ENCODE results near the gene CAMSAP3.

The CAMSAP3 gene

DNA sequence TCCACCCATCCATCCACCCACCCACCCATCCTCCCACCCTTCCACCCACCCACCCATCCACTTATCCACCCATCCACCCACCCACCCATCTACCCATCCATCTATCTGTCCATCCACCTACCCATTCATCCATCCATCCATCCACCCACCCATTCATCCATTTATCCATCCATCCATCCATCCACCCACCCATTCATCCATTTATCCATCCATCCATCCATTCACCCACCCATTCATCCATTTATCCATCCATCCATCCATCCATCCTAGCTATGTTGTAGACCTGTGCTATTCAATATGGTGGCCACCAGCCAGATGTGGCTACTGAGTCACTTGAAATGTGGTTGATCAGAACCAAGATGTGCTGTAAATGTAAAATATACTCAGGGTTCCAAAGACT is 5.1 kb downstream of the CAMSAP3 start:
- no peak overlapping the region for H3K4me2 ChIP-seq (ENCODE audit: low read length)
- H3K36me3 ChIP-seq (ENCODE audit: insufficient read depth, low read length) = no peaks in the 10 kb centered on the region
- H3F3A ChIP-seq (ENCODE audit: insufficient read depth, low read length) = no peaks in the 10 kb centered on the region
- no peak for TF ChIP-seq EZH2 (IDR thresholded peaks at IDR 0.05; ENCODE audit: borderline replicate concordance, low read length)
- TF ChIP-seq, protein P1, sequence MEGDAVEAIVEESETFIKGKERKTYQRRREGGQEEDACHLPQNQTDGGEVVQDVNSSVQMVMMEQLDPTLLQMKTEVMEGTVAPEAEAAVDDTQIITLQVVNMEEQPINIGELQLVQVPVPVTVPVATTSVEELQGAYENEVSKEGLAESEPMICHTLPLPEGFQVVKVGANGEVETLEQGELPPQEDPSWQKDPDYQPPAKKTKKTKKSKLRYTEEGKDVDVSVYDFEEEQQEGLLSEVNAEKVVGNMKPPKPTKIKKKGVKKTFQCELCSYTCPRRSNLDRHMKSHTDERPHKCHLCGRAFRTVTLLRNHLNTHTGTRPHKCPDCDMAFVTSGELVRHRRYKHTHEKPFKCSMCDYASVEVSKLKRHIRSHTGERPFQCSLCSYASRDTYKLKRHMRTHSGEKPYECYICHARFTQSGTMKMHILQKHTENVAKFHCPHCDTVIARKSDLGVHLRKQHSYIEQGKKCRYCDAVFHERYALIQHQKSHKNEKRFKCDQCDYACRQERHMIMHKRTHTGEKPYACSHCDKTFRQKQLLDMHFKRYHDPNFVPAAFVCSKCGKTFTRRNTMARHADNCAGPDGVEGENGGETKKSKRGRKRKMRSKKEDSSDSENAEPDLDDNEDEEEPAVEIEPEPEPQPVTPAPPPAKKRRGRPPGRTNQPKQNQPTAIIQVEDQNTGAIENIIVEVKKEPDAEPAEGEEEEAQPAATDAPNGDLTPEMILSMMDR (IDR thresholded peaks at IDR 0.05; ENCODE audit: low read length) = no peak
- 0 out of 2 replicates have a peak, but pooled peaks cover 8% of the 10 kb centered on the region for H3K27me3 ChIP-seq (ENCODE audit: insufficient read depth, low read length)
- no peaks in the 10 kb centered on the region for H3K9me3 ChIP-seq (ENCODE audit: low read length)
- H3K79me2 ChIP-seq (ENCODE audit: insufficient read depth, low read length) = no peaks in the 10 kb centered on the region
- no peak overlapping the region for H3K27ac ChIP-seq (ENCODE audit: low read depth, low read length, poor library complexity, severe bottlenecking)
- H3K9me2 ChIP-seq (ENCODE audit: low read depth, low read length) = no peaks in the 10 kb centered on the region
- no peak overlapping the region for H3K9ac ChIP-seq (ENCODE audit: low read length)
- H3K4me1 ChIP-seq (ENCODE audit: insufficient read depth, low read length, severe bottlenecking) = peaks cover 8% of the 10 kb centered on the region
- H4K20me1 ChIP-seq (ENCODE audit: insufficient read depth, low read length) = no peaks in the 10 kb centered on the region
- H3K4me3 ChIP-seq (ENCODE audit: low read depth, low read length, poor library complexity, severe bottlenecking) = no peak overlapping the region
- no peak overlapping the region for H2AFZ ChIP-seq (ENCODE audit: low read length)

DNA sequence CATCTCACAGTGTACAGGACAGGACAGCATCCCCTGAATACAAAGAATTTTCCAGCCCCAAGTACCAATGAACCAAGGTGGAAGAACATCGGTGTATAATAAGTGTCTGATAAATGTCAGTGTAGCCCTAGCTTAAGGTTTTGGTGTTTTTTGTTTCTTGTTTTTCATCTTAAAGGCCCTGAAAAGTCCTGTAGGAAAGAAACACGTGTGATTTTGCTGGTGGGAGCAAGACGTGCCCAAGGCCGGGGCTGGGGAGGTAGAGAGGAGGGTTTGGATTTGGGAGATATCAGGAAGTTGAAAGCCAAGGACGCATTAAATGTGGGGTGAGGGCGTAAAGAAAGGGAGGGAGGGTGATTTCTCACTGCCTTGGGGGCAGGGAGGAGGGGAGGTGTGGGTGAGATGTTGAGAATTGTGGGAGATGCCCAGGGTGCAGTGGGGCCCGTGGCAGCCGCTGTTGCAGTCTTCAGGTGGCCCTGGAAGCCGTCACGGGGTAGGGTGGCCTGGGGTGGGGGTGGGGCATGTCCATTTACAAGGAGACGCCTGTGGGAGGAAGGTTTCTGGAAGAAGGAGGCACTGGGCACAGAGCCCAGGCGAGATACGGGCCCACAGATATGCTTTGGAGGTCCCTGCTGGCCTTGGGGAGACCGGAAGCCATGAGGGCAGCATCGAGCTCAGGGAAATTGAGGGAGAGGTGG is 6.7 kb downstream of the CAMSAP3 start:
- H3F3A ChIP-seq (ENCODE audit: insufficient read depth, low read length) = no peaks in the 10 kb centered on the region
- no peak overlapping the region for H2AFZ ChIP-seq (ENCODE audit: low read length)
- no peaks in the 10 kb centered on the region for H3K9me2 ChIP-seq (ENCODE audit: low read depth, low read length)
- H3K4me2 ChIP-seq (ENCODE audit: low read length) = no peak overlapping the region
- no peaks in the 10 kb centered on the region for H4K20me1 ChIP-seq (ENCODE audit: insufficient read depth, low read length)
- H3K9ac ChIP-seq (ENCODE audit: low read length) = no peak overlapping the region
- no peaks in the 10 kb centered on the region for H3K9me3 ChIP-seq (ENCODE audit: low read length)
- no peak overlapping the region for H3K4me3 ChIP-seq (ENCODE audit: low read depth, low read length, poor library complexity, severe bottlenecking)
- no peaks in the 10 kb centered on the region for H3K27me3 ChIP-seq (ENCODE audit: insufficient read depth, low read length)
- H3K79me2 ChIP-seq (ENCODE audit: insufficient read depth, low read length) = no peaks in the 10 kb centered on the region
- H3K36me3 ChIP-seq (ENCODE audit: insufficient read depth, low read length) = no peaks in the 10 kb centered on the region
- H3K27ac ChIP-seq (ENCODE audit: low read depth, low read length, poor library complexity, severe bottlenecking) = no peak overlapping the region
- TF ChIP-seq, protein P1 (IDR thresholded peaks at IDR 0.05; ENCODE audit: low read length) = no peak
- TF ChIP-seq EZH2 (IDR thresholded peaks at IDR 0.05; ENCODE audit: borderline replicate concordance, low read length) = no peak
- no peaks in the 10 kb centered on the region for H3K4me1 ChIP-seq (ENCODE audit: insufficient read depth, low read length, severe bottlenecking)

DNA sequence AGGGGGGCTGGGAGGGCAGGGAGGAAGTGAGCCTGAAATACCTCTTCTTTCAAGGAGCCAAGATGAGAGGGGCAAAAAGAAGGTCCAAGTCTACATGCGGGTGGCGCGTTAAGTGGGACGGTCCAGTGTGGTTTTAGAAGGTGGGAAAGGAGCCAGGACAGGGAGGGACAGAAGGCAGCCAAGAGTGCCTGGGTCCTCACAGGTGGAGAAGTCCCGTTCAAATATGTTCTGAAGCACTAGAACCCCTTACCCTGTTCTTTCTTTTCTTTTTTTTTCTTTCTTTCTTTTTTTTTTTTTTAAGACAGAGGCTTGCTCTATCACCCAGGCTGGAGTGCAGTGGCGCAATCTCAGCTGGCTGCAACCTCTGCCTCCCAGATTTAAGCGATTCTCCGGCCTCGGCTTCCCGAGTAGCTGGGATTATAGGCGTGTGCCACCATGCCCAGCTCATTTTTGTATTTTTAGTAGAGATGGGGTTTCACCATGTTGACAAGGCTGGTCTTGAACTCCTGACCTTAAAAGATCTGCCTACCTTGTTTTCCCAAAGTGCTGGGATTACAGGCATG is 7.4 kb downstream of the CAMSAP3 start:
- Histone ChIP-seq H2AFZ (ENCODE audit: low read length) (no peak overlapping the region), H3K79me2 (ENCODE audit: insufficient read depth, low read length) (no peaks in the 10 kb centered on the region), H3K9ac (ENCODE audit: low read length) (no peak overlapping the region), H3K9me3 (ENCODE audit: low read length) (no peaks in the 10 kb centered on the region), H3K4me2 (ENCODE audit: low read length) (no peak overlapping the region), H3K36me3 (ENCODE audit: insufficient read depth, low read length) (no peaks in the 10 kb centered on the region), H3K9me2 (ENCODE audit: low read depth, low read length) (no peaks in the 10 kb centered on the region), H3K4me1 (ENCODE audit: insufficient read depth, low read length, severe bottlenecking) (no peaks in the 10 kb centered on the region), H3K4me3 (ENCODE audit: low read depth, low read length, poor library complexity, severe bottlenecking) (no peak overlapping the region), H3K27me3 (ENCODE audit: insufficient read depth, low read length) (no peaks in the 10 kb centered on the region), H3F3A (ENCODE audit: insufficient read depth, low read length) (no peaks in the 10 kb centered on the region), H4K20me1 (ENCODE audit: insufficient read depth, low read length) (no peaks in the 10 kb centered on the region), H3K27ac (ENCODE audit: low read depth, low read length, poor library complexity, severe bottlenecking) (no peak overlapping the region)
- TF ChIP-seq EZH2 (IDR thresholded peaks at IDR 0.05; ENCODE audit: borderline replicate concordance, low read length) = no peak
- TF ChIP-seq, protein P1 (IDR thresholded peaks at IDR 0.05; ENCODE audit: low read length) = no peak
